CD4-positive, alpha-beta T cell treated with Interferon gamma for 1 hour (primary cell): Measurements from ENCODE around the gene SH2B3.
"Not testable (repeated sequence)": the region's sequence is repeated elsewhere in the genome, so short reads cannot be mapped to it uniquely, and the experiment has no call there.

Experiments
- DNase-seq: peaks from one replicate; pipeline ENCODE4 v3.0.0-alpha.2; 2020

The SH2B3 gene

GRCh38 chr12:111387747-111388323, 17.9 kb upstream of the SH2B3 start:
- no peak for DNase-seq

- DNase-seq = no peak
These were observed 16.1 kb upstream of the SH2B3 start for GRCh38 chr12:111389635-111390034.

GRCh38 chr12:111390910-111391309, 14.8 kb upstream of the SH2B3 start:
- no peak for DNase-seq

GRCh38 chr12:111393700-111394300, 11.9 kb upstream of the SH2B3 start:
- peak; percentile 57 for DNase-seq

- DNase-seq = no peak
These were observed 11.2 kb upstream of the SH2B3 start for GRCh38 chr12:111394480-111394879.

GRCh38 chr12:111395336-111396187, 10.2 kb upstream of the SH2B3 start:
- no peak for DNase-seq

- DNase-seq = not testable (repeated sequence)
These were observed 9.5 kb upstream of the SH2B3 start for GRCh38 chr12:111396271-111396670.

GRCh38 chr12:111396726-111397445, 8.8 kb upstream of the SH2B3 start:
- DNase-seq = peak; percentile 84

- no peak for DNase-seq
These were observed 7.2 kb upstream of the SH2B3 start for GRCh38 chr12:111398530-111398929.

GRCh38 chr12:111399741-111400404, 5.8 kb upstream of the SH2B3 start:
- DNase-seq = not testable (repeated sequence)

GRCh38 chr12:111401167-111401605, 4.5 kb upstream of the SH2B3 start:
- DNase-seq = no peak

- not testable (repeated sequence) for DNase-seq
These were observed 3.3 kb upstream of the SH2B3 start for GRCh38 chr12:111402490-111402824.

GRCh38 chr12:111404362-111405148, 1.2 kb upstream of the SH2B3 start:
- DNase-seq = peak; percentile 44

- peak; percentile 98 for DNase-seq
These were observed 419 bp upstream of the SH2B3 start for GRCh38 chr12:111405149-111405858.

- DNase-seq = peak; percentile 70
These were observed 1.0 kb downstream of the SH2B3 start for GRCh38 chr12:111406474-111407376.

- no peak for DNase-seq
These were observed 1.8 kb downstream of the SH2B3 start for GRCh38 chr12:111407377-111408115.

GRCh38 chr12:111408116-111408440, 2.4 kb downstream of the SH2B3 start:
- DNase-seq = no peak

- DNase-seq = no peak
These were observed 3.1 kb downstream of the SH2B3 start for GRCh38 chr12:111408686-111409402.

GRCh38 chr12:111409403-111409779, 3.7 kb downstream of the SH2B3 start:
- no peak for DNase-seq
